22Rv1 (cell line): ENCODE results near the gene ARPP19.
"Not testable (repeated sequence)": the region's sequence is repeated elsewhere in the genome, so short reads cannot be mapped to it uniquely, and the experiment has no call there.

Source experiments
- H3K27ac ChIP-seq: fragments of 450-650 bp; 2 replicates; pipeline ENCODE4 v1.5.1; 2017
- CTCF ChIP-seq: fragments of 450-650 bp; IDR thresholded peaks from 2 replicates; pipeline ENCODE4 v1.5.1; 2017; ENCODE audit warnings: mild to moderate bottlenecking
- ZFX ChIP-seq: fragments of 450-650 bp; IDR thresholded peaks from 2 replicates; pipeline ENCODE4 v1.6.1; 2017; ENCODE audit warnings: antibody characterized with exemption, borderline replicate concordance

The ARPP19 gene

DNA sequence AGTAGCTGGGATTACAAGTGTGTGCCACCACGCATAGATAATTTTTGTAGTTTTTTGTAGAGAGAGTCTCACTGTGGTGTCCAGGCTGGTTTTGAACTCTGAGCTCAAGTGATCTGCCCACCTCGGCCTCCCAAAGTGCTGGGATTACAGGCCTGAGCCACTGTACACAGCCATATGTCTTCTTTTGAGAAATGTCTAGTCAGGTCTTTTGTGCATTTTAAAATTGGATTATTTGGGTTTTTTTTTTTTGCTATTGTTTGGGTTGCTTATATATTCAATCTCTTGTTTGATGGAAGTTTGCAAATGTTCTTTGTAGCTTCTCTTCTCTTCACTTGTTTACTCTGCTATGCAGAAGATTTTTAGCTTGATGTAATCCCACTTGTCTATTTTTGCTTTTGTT, 6.2 kb upstream of the ARPP19 start:
- TF ChIP-seq CTCF (no peak), ZFX (no peak)
- no peak overlapping the region for H3K27ac ChIP-seq

GRCh38 chr15:52574623-52575022, 5.8 kb upstream of the ARPP19 start:
- H3K27ac ChIP-seq: not testable (repeated sequence)

GRCh38 chr15:52567871-52568600, 794 bp downstream of the ARPP19 start:
- peak overlapping the region; percentile 93 for H3K27ac ChIP-seq
- TF ChIP-seq CTCF (no peak), ZFX (no peak)

- peak overlapping the region; percentile 93; the same call in 1 of the 2 replicates for H3K27ac ChIP-seq
- TF ChIP-seq ZFX (no peak), CTCF (no peak)
Observed at GRCh38 chr15:52566889-52567288, 1.9 kb downstream of the ARPP19 start.

DNA sequence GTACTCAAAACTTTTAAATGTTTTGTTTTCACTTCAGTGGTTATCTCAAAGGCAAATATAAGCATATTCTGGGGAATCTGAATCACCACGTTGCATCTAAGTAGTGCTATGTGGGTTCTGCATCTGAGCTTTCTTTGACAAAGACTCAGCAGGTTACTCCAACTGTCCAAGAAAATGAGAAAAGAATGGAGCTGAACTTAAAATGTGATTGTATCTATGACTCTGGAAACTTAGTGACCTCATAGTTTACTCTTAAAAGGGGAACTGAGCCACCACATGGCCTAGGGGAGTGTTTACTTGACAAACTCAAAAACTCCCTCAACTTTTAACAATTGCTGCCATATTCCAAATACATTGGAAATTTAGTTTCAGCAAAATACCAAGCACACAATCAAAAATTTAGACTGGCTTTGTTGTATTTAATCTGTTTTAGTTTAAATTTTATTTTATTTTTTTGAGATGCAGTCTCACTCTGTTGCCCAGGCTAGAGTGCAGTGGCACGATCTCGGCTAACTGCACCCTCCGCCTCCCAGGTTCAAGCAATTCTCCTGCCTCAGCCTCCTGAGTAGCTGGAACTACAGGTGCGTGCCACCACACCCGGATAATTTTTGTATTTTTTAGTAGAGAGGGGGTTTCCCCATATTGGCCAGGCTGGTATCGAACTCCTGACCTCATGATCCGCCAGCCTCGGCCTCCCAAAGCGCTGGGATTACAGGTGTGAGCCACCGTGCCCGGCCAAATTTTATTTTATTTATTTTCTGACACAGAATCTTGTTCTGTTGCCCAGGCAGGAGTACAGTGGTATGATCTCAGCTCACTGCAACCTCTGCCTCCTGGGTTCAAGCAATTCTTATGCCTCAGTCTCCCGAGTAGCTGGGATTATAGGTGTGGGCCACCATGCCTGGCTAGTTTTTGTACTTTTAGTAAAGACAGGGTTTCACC, 3.1 kb downstream of the ARPP19 start:
- not testable (repeated sequence) for H3K27ac ChIP-seq

- TF ChIP-seq CTCF: no peak
- no peak for TF ChIP-seq ZFX
- H3K27ac ChIP-seq: no peak overlapping the region
Observed at GRCh38 chr15:52563501-52564060, 5.2 kb downstream of the ARPP19 start.

GRCh38 chr15:52559575-52559974, 9.3 kb downstream of the ARPP19 start:
- no peak for TF ChIP-seq ZFX
- TF ChIP-seq CTCF: no peak
- no peak overlapping the region for H3K27ac ChIP-seq

GRCh38 chr15:52559022-52559421, 9.8 kb downstream of the ARPP19 start:
- no peak for TF ChIP-seq CTCF
- no peak for TF ChIP-seq ZFX
- H3K27ac ChIP-seq: no peak overlapping the region
